Testis (tissue), 3 donors: ENCODE measurements around the gene IMMT. TPM values are rescaled to one million over a fixed set of nuclear protein-coding genes. Genes with fewer than 3 reads are reported as not detected.
"Not testable (repeated sequence)": the region's sequence is repeated elsewhere in the genome, so short reads cannot be mapped to it uniquely, and the experiment has no call there.

Experiments
- DNase-seq: peaks from one replicate; pipeline ENCODE4 v3.0.0-alpha.2; 2019
- H3K27ac ChIP-seq, 2 donors: fragments of 200-600 bp; sonication (generic); one replicate each; pipeline ENCODE4 v1.5.1; 2019
- H3K27me3 ChIP-seq: fragments of 200-600 bp; sonication (generic); one replicate; pipeline ENCODE4 v1.5.1; 2019
- H3K36me3 ChIP-seq: fragments of 200-600 bp; sonication (generic); one replicate; pipeline ENCODE4 v1.5.1; 2017; ENCODE audit warnings: low read depth; ENCODE audit errors: missing control alignments
- H3K4me1 ChIP-seq: fragments of 200-600 bp; sonication (generic); one replicate; pipeline ENCODE4 v1.5.1; 2019
- H3K4me3 ChIP-seq, 2 donors: fragments of 200-600 bp; sonication (generic); one replicate each; pipeline ENCODE4 v1.5.1; 2017 to 2019
- H3K9me3 ChIP-seq: fragments of 200-600 bp; sonication (generic); one replicate; pipeline ENCODE4 v1.5.1; 2017
- CTCF ChIP-seq, 3 experiments: fragments of 450-650 bp in 2 of 3; fragments of 200-600 bp in 1 of 3; sonication (generic) in 1 of 3; IDR thresholded peaks; one replicate each; pipeline ENCODE4 v1.5.1; 2016 to 2019; ENCODE audit warnings: antibody characterized with exemption in 3 of 3, mild to moderate bottlenecking in 2 of 3, moderate library complexity in 1 of 3
- POLR2A ChIP-seq: fragments of 450-650 bp; IDR thresholded peaks from one replicate; pipeline ENCODE4 v1.6.1; 2017; ENCODE audit warnings: antibody characterized with exemption, mild to moderate bottlenecking, moderate library complexity
- WGBS, 2 donors: methylation state at CpG; one replicate each; pipeline ENCODE4 v1.1.5; 2018; 5-methylcytosine and 5-hydroxymethylcytosine counted together
- intact Hi-C: fragments of 100-400 bp; cut with DNase I; formaldehyde crosslinking; loops from one replicate; pipeline ENCODE4 v1.15.1; 2023; ENCODE audit warnings: low total_unique reads
- polyA plus RNA-seq: library from polyadenylated mRNA; stranded (reverse); fragments of 350-450 nt; fragmentation: Illumina TruSeq; extraction: RNeasy Lipid Tissue Mini Kit (QIAGEN cat#74804); gene quantifications from one replicate; pipeline ENCODE4 v1.2.3, GENCODE V29; 2014; ENCODE audit warnings: low read depth, low replicate concordance; ENCODE audit not compliant: insufficient read depth
- total RNA-seq, 2 donors: library from RNA; depleted of rRNA; stranded (reverse); fragments of >200 nt; gene quantifications; one replicate each; pipeline ENCODE4 v1.2.3, GENCODE V29; 2016

Gene IMMT
- total and polyA plus RNA-seq, 3 donors from 2014 or later = 80.6 to 99.8 (median 87.6) TPM

GRCh38 chr2:86232910-86233309 is 37.6 kb upstream of the IMMT start:
- H3K4me1 ChIP-seq = peaks cover 3% of the 10 kb centered on the region
- no peak for TF ChIP-seq POLR2A
- TF ChIP-seq CTCF (IDR thresholded peaks at IDR 0.05) = no peak

GRCh38 chr2:86232373-86232784 is 37.1 kb upstream of the IMMT start:
- Histone ChIP-seq H3K4me3 (no peak overlapping the region), H3K9me3 (no peaks in the 10 kb centered on the region), H3K27ac (no peak overlapping the region), H3K36me3 (no peaks in the 10 kb centered on the region), H3K4me1 (no peaks in the 10 kb centered on the region), H3K27me3 (no peaks in the 10 kb centered on the region)
- no peak for DNase-seq
- TF ChIP-seq POLR2A = no peak
- TF ChIP-seq CTCF (IDR thresholded peaks at IDR 0.05) = no peak
- intact Hi-C loops = no loop called here
- WGBS, 2 donors = 86 to 96% methylated on average over 5 to 10 of the region's 15 CpGs

More at GRCh38 chr2:86232910-86233309, 37.6 kb upstream of the IMMT start:
- WGBS, 2 donors = 92 to 94% methylated on average over 6 of the region's 6 CpGs
- DNase-seq = no peak
- H3K4me3 ChIP-seq = no peak overlapping the region
- H3K27ac ChIP-seq = no peak overlapping the region
- H3K27me3 ChIP-seq = no peaks in the 10 kb centered on the region
- intact Hi-C loops = no loop called here
- no peaks in the 10 kb centered on the region for H3K9me3 ChIP-seq
- H3K36me3 ChIP-seq = no peaks in the 10 kb centered on the region

- H3K4me1 ChIP-seq = no peaks in the 10 kb centered on the region
- DNase-seq = no peak
- no peaks in the 10 kb centered on the region for H3K27me3 ChIP-seq
- H3K4me3 ChIP-seq = no peak overlapping the region
- H3K36me3 ChIP-seq = no peaks in the 10 kb centered on the region
- no peak overlapping the region for H3K27ac ChIP-seq
- H3K9me3 ChIP-seq = no peaks in the 10 kb centered on the region
- intact Hi-C loops = no loop called here
- 91 to 92% methylated on average over 7 to 13 of the region's 13 CpGs for WGBS, 2 donors
- no peak for TF ChIP-seq POLR2A
- TF ChIP-seq CTCF (IDR thresholded peaks at IDR 0.05) = no peak
Measured at GRCh38 chr2:86231680-86232372, 36.6 kb upstream of the IMMT start.

- no peaks in the 10 kb centered on the region for H3K36me3 ChIP-seq
- no peaks in the 10 kb centered on the region for H3K4me1 ChIP-seq
- intact Hi-C loops = no loop called here
- DNase-seq = no peak
- H3K27me3 ChIP-seq = no peaks in the 10 kb centered on the region
- H3K27ac ChIP-seq = no peak overlapping the region
- WGBS, 2 donors = 76% methylated on average over 5 of the region's 5 CpGs; no CpG with 5 or more reads in 1 of the 2 donors
- no peaks in the 10 kb centered on the region for H3K9me3 ChIP-seq
- TF ChIP-seq POLR2A (no peak), CTCF (IDR thresholded peaks at IDR 0.05) (no peak)
- H3K4me3 ChIP-seq = no peak overlapping the region
Measured at GRCh38 chr2:86230961-86231360, 35.7 kb upstream of the IMMT start.

GRCh38 chr2:86229221-86229620 is 34.0 kb upstream of the IMMT start:
- H3K36me3 ChIP-seq = no peaks in the 10 kb centered on the region
- no peak for DNase-seq
- no peak overlapping the region for H3K27ac ChIP-seq
- no peak overlapping the region for H3K4me3 ChIP-seq
- no peaks in the 10 kb centered on the region for H3K27me3 ChIP-seq
- peaks cover 16% of the 10 kb centered on the region for H3K4me1 ChIP-seq
- intact Hi-C loops = loop anchor here (10.0 kb wide), 1 partner anchor 136 kb away; no protein-coding TSS in a partner anchor
- TF ChIP-seq POLR2A (no peak), CTCF (IDR thresholded peaks at IDR 0.05) (no peak)
- no peaks in the 10 kb centered on the region for H3K9me3 ChIP-seq
- 82 to 83% methylated on average over 4 of the region's 4 CpGs for WGBS, 2 donors

- not testable (repeated sequence) for DNase-seq, H3K27ac ChIP-seq, H3K27me3 ChIP-seq, H3K36me3 ChIP-seq, H3K4me3 ChIP-seq, H3K9me3 ChIP-seq
- peaks cover 22% of the 10 kb centered on the region for H3K4me1 ChIP-seq
- intact Hi-C loops = loop anchor here (10.0 kb wide), 1 partner anchor 136 kb away; no protein-coding TSS in a partner anchor
- 87 to 93% methylated on average over 8 of the region's 8 CpGs for WGBS, 2 donors
Measured at GRCh38 chr2:86228574-86228973, 33.3 kb upstream of the IMMT start.
